Body of pancreas (tissue), 2 donors: ENCODE measurements around the gene GRIP1. TPM values are rescaled to one million over a fixed set of nuclear protein-coding genes. Genes with fewer than 3 reads are reported as not detected.

ENCODE experiments used
- small RNA-seq: library from RNA; depleted of rRNA; stranded (forward); fragments of <200 nt; gene quantifications from one replicate; pipeline ENCODE3, GENCODE V24; 2016
- total RNA-seq, 2 donors: library from RNA; depleted of rRNA; stranded (reverse); fragments of >200 nt; gene quantifications; one replicate each; pipeline ENCODE4 v1.1.0, GENCODE V29; 2016

Gene GRIP1
- total RNA-seq, 2 donors from 2014 or later = 7.5 to 17.8 TPM

Small RNAs within 50 kb of the gene (small RNA-seq; reads per million reads assigned to genes)
- not detected for gene OSBPL9P5
